ENCODE measurements around the gene MAML2. TPM values are rescaled to one million over a fixed set of nuclear protein-coding genes. Genes with fewer than 3 reads are reported as not detected.

The MAML2 gene
- total and polyA plus RNA-seq, 2 experiments from 2014 or later: 2.0 to 7.1 TPM

DNA sequence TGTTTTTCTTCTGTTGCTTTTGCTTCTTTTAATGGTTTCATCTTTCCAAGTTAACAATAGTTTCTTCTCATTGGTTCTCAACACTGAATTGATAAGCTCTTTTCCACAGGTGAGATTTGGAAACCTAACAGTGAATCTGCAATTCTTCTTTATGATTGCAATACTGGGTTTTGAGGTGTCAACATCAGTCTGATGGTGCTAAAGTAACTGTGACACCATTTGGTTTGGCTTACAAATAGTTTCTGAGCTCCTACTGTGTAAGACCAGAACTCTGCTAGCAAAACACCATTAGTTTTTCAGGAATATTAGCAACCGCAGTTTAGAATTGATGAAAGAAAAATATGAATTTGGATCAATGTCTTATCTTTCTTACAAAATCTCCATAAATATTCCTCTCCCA lies 58.6 kb downstream of the MAML2 start:
- Histone ChIP-seq H3K4me1 (ENCODE audit: insufficient read depth) (peaks cover 19% of the 10 kb centered on the region), H3K9me2 (ENCODE audit: insufficient read depth) (no peaks in the 10 kb centered on the region), H4K20me1 (replicated peaks; ENCODE audit: insufficient read depth) (no peaks in the 10 kb centered on the region), H3K4me3 (no peak overlapping the region), H3K79me2 (replicated peaks; ENCODE audit: insufficient read depth) (peaks cover 4% of the 10 kb centered on the region; the same call in 1 of the 2 replicates), H3K36me3 (ENCODE audit: insufficient read depth) (no peaks in the 10 kb centered on the region), H3K27me3 (ENCODE audit: insufficient read depth) (no peaks in the 10 kb centered on the region), H3F3A (replicated peaks; ENCODE audit: low read depth) (no peaks in the 10 kb centered on the region), H3K27ac (ENCODE audit: low read depth) (no peak overlapping the region), H3K4me2 (no peak overlapping the region), H2AFZ (no peak overlapping the region)
- DNase-seq (ENCODE audit: low spot score) (no peak), ATAC-seq (no peak)
- Mint-ChIP-seq H3K4me3 (no peak overlapping the region), H3K4me1 (peaks cover 20% of the 10 kb centered on the region), H3K9me3 (peaks cover 3% of the 10 kb centered on the region; the same call in 2 of the 3 replicates), H3K36me3 (ENCODE audit: low read depth) (no peaks in the 10 kb centered on the region), H3K27ac (no peak overlapping the region), H3K27me3 (ENCODE audit: insufficient read depth, low read depth, poor library complexity) (no peaks in the 10 kb centered on the region)
- no peak for TF ChIP-seq POLR2AphosphoS5 (IDR thresholded peaks at IDR 0.05; ENCODE audit: low read depth)

DNA sequence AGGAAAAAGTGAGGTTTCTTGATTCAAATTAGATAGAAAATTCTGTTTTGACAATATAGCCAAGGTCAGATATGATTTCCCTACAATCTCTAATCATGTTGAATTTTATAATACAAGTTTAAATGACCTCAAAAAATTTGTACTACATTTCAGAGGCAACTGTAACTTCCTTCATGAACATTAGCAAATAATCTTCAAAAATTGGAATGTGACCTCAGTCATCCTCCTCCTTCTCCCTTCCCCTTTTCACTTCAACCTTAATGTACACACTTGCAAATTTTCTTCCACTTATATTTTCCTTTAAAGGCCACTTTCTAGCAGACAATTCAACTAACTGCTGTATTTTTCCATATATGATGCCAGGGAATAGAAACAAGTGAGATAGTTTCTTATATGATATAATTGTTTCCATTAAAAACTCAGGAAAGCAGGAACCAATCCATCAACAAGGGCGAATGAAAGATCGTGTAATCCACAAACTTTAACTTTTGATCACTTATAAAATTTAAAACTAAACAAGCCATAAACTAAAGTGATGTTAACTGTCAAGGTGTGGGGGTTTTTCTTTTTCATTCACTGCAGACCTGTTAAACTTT lies 60.3 kb downstream of the MAML2 start:
- no peaks in the 10 kb centered on the region for H3K27me3 ChIP-seq (ENCODE audit: insufficient read depth)
- no peak overlapping the region for H3K4me3 ChIP-seq
- peaks cover 37% of the 10 kb centered on the region for H3K4me1 Mint-ChIP-seq
- DNase-seq (ENCODE audit: low spot score) (no peak), ATAC-seq (no peak)
- H3K4me1 ChIP-seq (ENCODE audit: insufficient read depth): peaks cover 34% of the 10 kb centered on the region
- H3K27me3 Mint-ChIP-seq (ENCODE audit: insufficient read depth, low read depth, poor library complexity): no peaks in the 10 kb centered on the region
- no peaks in the 10 kb centered on the region for H4K20me1 ChIP-seq (replicated peaks; ENCODE audit: insufficient read depth)
- no peak overlapping the region for H2AFZ ChIP-seq
- no peak overlapping the region for H3K27ac Mint-ChIP-seq
- H3K36me3 Mint-ChIP-seq (ENCODE audit: low read depth): no peaks in the 10 kb centered on the region
- H3K9me3 Mint-ChIP-seq: peaks cover 3% of the 10 kb centered on the region; the same call in 2 of the 3 replicates
- H3K4me2 ChIP-seq: no peak overlapping the region
- no peak overlapping the region for H3K27ac ChIP-seq (ENCODE audit: low read depth)
- no peak overlapping the region for H3K4me3 Mint-ChIP-seq
- H3F3A ChIP-seq (replicated peaks; ENCODE audit: low read depth): no peaks in the 10 kb centered on the region
- peaks cover 4% of the 10 kb centered on the region; the same call in 1 of the 2 replicates for H3K79me2 ChIP-seq (replicated peaks; ENCODE audit: insufficient read depth)
- no peaks in the 10 kb centered on the region for H3K36me3 ChIP-seq (ENCODE audit: insufficient read depth)
- H3K9me2 ChIP-seq (ENCODE audit: insufficient read depth): no peaks in the 10 kb centered on the region
- TF ChIP-seq, protein P1, sequence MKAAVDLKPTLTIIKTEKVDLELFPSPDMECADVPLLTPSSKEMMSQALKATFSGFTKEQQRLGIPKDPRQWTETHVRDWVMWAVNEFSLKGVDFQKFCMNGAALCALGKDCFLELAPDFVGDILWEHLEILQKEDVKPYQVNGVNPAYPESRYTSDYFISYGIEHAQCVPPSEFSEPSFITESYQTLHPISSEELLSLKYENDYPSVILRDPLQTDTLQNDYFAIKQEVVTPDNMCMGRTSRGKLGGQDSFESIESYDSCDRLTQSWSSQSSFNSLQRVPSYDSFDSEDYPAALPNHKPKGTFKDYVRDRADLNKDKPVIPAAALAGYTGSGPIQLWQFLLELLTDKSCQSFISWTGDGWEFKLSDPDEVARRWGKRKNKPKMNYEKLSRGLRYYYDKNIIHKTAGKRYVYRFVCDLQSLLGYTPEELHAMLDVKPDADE (IDR thresholded peaks at IDR 0.05): no peak
- TF ChIP-seq EZH2 (IDR thresholded peaks at IDR 0.05; ENCODE audit: low read depth, unreplicated experiment): no peak
- TF ChIP-seq POLR2AphosphoS5 (IDR thresholded peaks at IDR 0.05; ENCODE audit: low read depth): no peak
- TF ChIP-seq CREB1 (CRISPR knock-in tag; IDR thresholded peaks at IDR 0.05; ENCODE audit: low read depth): no peak
- TF ChIP-seq JUNB (IDR thresholded peaks at IDR 0.05; ENCODE audit: unreplicated experiment): no peak
- TF ChIP-seq, protein P2, sequence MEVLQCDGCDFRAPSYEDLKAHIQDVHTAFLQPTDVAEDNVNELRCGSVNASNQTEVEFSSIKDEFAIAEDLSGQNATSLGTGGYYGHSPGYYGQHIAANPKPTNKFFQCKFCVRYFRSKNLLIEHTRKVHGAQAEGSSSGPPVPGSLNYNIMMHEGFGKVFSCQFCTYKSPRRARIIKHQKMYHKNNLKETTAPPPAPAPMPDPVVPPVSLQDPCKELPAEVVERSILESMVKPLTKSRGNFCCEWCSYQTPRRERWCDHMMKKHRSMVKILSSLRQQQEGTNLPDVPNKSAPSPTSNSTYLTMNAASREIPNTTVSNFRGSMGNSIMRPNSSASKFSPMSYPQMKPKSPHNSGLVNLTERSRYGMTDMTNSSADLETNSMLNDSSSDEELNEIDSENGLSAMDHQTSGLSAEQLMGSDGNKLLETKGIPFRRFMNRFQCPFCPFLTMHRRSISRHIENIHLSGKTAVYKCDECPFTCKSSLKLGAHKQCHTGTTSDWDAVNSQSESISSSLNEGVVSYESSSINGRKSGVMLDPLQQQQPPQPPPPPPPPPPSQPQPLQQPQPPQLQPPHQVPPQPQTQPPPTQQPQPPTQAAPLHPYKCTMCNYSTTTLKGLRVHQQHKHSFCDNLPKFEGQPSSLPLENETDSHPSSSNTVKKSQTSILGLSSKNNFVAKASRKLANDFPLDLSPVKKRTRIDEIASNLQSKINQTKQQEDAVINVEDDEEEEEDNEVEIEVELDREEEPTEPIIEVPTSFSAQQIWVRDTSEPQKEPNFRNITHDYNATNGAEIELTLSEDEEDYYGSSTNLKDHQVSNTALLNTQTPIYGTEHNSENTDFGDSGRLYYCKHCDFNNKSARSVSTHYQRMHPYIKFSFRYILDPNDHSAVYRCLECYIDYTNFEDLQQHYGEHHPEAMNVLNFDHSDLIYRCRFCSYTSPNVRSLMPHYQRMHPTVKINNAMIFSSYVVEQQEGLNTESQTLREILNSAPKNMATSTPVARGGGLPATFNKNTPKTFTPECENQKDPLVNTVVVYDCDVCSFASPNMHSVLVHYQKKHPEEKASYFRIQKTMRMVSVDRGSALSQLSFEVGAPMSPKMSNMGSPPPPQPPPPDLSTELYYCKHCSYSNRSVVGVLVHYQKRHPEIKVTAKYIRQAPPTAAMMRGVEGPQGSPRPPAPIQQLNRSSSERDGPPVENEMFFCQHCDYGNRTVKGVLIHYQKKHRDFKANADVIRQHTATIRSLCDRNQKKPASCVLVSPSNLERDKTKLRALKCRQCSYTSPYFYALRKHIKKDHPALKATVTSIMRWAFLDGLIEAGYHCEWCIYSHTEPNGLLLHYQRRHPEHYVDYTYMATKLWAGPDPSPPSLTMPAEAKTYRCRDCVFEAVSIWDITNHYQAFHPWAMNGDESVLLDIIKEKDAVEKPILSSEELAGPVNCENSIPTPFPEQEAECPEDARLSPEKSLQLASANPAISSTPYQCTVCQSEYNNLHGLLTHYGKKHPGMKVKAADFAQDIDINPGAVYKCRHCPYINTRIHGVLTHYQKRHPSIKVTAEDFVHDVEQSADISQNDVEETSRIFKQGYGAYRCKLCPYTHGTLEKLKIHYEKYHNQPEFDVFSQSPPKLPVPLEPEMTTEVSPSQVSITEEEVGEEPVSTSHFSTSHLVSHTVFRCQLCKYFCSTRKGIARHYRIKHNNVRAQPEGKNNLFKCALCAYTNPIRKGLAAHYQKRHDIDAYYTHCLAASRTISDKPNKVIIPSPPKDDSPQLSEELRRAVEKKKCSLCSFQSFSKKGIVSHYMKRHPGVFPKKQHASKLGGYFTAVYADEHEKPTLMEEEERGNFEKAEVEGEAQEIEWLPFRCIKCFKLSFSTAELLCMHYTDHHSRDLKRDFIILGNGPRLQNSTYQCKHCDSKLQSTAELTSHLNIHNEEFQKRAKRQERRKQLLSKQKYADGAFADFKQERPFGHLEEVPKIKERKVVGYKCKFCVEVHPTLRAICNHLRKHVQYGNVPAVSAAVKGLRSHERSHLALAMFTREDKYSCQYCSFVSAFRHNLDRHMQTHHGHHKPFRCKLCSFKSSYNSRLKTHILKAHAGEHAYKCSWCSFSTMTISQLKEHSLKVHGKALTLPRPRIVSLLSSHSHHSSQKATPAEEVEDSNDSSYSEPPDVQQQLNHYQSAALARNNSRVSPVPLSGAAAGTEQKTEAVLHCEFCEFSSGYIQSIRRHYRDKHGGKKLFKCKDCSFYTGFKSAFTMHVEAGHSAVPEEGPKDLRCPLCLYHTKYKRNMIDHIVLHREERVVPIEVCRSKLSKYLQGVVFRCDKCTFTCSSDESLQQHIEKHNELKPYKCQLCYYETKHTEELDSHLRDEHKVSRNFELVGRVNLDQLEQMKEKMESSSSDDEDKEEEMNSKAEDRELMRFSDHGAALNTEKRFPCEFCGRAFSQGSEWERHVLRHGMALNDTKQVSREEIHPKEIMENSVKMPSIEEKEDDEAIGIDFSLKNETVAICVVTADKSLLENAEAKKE (CRISPR knock-in tag; IDR thresholded peaks at IDR 0.05): no peak
- TF ChIP-seq STAT1 (IDR thresholded peaks at IDR 0.05; ENCODE audit: unreplicated experiment): no peak
- TF ChIP-seq, protein P3, sequence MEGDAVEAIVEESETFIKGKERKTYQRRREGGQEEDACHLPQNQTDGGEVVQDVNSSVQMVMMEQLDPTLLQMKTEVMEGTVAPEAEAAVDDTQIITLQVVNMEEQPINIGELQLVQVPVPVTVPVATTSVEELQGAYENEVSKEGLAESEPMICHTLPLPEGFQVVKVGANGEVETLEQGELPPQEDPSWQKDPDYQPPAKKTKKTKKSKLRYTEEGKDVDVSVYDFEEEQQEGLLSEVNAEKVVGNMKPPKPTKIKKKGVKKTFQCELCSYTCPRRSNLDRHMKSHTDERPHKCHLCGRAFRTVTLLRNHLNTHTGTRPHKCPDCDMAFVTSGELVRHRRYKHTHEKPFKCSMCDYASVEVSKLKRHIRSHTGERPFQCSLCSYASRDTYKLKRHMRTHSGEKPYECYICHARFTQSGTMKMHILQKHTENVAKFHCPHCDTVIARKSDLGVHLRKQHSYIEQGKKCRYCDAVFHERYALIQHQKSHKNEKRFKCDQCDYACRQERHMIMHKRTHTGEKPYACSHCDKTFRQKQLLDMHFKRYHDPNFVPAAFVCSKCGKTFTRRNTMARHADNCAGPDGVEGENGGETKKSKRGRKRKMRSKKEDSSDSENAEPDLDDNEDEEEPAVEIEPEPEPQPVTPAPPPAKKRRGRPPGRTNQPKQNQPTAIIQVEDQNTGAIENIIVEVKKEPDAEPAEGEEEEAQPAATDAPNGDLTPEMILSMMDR (conservative IDR thresholded peaks at IDR 0.05; ENCODE audit: low read depth in 2 of 2): no peak

Measured in GM23338 (cell line).